Measurements from ENCODE around the gene PPWD1.

GRCh38 chr5:65624025-65624570, 61.0 kb downstream of the PPWD1 start, which contains the start of gene TRIM23:
- TF ChIP-seq POLR2A (IDR thresholded peaks at IDR 0.05; ENCODE audit: low read length) (peak; percentile 69), GATA1 (IDR thresholded peaks at IDR 0.05; ENCODE audit: low read depth, low read length) (no peak)
